GM18873 (cell line): ENCODE measurements around the gene MYO5B.

ENCODE experiments used
- ATAC-seq: cut with Tn5 transposase; IDR thresholded peaks from one replicate; pipeline ENCODE4 v1.9.1; 2021; ENCODE audit warnings: mild to moderate bottlenecking, moderate library complexity, moderate number of reproducible peaks; ENCODE audit not compliant: unreplicated experiment, low FRiP score

MYO5B gene

DNA sequence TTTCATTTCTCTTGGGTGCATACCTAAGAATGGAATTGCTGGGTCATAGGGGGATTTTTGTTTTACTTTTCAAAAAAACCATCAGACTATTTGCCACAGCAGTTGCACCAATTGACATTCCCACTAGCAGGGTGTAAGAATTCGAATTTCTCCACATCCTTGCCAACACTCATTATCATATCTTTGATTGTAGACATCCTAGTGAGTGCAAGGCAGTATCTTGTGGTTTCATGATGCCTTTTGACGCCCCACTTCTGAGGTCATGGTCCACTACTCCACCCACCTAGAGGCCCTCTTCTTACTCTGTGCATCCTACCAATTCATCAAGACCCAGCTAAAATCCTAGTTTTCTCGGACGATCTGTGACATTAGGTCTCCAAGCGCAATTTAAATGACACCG, 161.9 kb downstream of the MYO5B start:
- ATAC-seq, result no peak

DNA sequence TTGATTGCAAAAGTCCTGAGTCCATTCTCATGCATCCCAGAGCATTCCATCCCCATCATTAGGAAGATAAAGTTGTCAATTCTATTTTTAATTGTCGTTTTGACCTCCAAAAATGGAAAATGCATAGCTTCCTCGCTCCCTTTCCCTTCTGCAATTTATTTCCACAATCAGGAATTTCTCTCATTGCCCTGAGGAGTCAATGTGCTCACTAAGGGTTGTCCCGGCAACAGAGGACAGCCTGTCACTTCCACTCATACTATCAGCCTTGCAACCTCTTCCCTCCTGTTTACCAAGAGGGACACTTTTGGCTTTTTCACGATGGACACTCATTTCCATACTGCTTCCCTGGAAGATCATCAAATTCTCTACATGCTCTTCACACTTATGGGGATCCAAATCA, 164.8 kb downstream of the MYO5B start:
- ATAC-seq, result no peak

DNA sequence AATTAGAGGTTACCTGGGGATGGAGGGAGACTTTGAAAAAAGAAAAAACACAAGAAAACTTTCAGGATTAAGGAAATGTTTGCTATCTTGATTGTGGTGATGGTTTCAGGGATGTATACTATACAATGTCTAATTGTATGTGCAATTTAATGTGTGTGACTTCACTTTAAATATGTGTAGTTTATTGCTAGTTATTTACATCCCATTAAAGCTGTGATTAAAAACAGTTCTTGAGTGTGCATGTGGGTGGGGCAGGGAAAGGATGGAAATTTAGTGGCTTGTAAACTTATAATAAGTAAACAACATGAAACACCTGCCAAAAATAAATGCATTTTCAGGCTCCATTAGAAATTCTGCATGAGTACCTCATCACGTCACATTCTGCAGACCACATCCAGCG, 167.0 kb downstream of the MYO5B start:
- no peak for ATAC-seq

DNA sequence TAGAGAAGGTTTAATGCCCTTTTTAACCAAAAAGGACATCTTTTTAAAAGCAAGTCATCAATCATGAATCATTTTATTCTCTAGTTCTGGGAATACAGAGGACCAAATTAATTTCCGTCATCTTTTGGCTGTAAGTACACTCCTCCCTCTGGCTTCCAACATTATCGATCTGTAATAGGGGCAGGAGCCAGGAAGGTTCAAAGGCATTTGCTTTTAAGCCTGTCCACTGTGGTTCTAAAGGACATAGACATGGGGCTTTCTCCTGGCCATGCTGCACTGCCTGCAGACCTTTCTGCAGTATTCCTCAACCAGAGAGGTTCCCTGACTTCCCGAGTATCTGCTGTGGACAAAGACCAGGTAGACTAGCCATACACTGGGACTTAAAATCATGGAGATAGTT, 170.5 kb downstream of the MYO5B start:
- no peak for ATAC-seq

DNA sequence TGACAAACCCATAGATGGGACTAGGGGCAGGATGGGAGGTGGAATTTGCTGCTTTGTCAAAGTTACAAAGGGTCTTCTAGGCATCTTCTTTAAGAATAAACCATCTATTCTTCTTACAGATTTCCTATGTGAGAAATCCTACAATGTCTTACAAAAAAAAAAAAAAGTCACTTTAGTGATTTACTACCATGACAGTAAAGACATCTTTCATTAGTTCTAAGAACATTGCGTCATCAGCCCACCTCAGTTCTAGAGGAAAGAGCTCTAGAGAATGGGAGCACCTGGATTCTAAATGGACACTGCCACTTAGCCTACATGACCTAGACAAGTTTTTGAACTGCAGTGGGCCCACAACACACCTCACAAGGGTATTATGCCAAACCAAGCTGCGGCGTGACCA, 172.0 kb downstream of the MYO5B start:
- ATAC-seq, result no peak

DNA sequence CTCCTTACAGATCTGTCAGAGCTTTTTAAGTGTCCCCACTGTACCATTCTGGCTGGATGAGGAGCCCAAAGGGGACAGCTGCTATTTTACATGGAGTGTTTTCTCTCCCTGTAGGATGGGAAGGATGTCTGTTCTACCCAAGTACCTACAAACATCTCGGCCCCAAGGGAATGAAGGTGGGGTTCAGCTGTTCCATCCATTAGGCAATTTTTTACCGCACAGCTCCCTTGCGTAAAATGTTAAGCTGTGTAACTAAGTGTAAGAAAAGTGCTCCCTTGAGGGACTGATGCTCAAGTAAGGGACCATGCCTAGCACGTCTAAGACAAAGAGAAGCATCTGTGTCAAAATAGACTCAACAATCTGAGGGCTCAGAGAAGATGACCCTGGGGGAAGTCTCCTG, 180.3 kb downstream of the MYO5B start:
- ATAC-seq, result no peak

DNA sequence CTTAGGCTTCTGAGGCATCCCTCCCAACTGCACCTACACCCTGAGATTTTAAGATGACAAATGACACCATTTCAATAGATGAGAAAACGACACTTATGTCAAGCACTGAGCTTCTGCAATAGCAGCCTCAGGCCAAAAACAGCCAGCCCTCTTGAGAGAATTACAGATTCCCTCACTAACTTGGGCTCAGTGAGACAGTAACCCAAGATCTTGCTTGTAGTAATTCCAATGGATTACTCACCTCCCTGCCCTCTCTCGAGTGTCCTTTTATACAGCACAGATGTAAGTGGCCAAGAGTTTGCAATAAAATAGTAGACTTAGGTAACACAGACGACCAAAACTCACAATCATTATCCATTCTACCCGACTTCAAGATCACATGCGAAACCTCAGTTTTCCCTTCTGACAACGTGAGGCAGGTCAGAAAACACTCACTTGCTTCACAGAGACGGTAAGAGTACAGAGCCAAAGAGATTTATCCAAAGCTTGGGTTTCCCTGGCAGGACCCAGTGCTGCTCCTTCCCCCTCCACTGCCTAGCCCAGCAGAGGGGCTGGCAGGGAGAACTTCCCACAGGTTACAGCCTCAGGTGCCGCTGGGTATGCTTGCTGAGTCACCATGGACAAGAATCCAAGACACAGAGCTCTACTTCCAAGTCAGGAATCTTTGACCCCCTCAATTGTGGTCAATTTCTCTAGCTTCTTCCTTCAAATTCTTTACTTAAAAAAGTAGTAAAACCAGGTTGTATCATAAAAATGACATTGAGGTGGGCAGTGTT, 181.4 kb downstream of the MYO5B start:
- no peak for ATAC-seq

DNA sequence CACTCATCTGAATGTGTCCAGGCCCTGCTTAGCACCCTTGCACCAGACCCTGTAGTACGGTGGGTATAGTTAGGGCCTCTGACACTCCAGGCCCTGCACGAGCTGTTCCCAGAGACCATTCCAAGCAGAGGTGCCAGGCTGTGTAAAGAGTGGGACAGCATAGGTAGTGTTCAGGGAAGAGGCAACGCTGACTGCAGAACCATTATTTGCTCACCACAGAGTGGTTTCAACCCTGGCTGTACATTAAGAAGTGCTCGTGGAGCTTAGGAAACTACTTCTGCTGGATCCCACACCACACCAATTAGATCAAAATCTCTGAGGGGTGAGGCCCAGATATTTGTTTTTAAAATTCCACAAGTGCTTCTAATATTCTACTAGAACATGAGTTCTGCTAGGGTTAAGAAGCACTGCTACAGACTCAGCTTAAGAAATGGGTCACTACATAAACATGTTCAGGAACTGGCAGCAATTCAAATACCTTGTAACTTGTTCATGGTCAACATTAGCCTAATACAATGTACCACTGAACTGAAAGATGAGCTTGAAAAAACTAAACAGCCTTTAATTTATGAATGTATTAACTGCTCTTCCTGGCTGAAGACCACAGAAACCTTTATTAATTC, 183.0 kb downstream of the MYO5B start:
- no peak for ATAC-seq

DNA sequence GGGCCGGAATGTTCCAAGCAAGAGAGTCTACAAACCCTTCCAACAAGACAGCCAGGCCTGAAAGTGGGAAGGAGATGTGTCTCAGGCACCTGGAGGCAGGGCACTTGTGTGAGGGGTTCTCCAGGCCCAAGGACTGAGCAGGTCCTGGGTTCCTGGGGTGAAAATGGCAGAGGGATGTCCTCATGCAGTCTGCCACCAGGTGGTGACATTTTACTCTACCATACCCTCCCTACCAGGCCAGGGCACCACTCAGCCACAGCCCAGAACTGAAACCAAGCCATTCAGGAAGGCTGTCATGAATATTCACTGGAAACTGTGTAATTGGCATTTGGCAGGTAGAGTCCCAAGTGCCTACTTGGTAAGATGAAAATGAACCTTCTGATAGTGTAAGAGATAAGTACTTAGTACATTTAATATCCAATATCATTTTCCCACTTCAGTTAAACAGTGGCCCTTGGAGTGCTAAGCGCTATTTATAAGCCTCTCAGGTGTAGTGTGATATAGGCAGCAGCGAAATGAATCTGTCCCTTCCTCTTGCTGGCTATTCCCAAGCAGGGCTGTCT, 185.1 kb downstream of the MYO5B start:
- peak; percentile 74 for ATAC-seq

DNA sequence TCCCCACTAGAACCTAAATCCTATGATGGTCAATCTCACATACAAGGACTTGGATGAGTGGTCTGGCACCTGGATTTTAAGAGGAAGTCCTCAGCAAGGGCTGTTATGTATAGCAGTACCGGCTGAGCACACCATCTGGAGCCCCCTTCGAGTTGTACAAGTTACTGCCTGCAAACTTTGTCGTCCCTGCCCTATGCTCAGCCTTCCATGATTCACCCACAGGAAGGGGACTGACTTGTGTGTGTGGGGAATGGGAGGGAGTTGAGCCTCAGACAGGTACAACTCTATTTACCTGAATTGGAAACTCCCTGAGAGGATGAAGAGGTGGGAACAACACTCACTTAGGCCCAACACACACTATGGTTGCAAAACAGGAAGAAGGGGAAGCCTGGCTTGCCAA, 186.6 kb downstream of the MYO5B start:
- ATAC-seq, result no peak

DNA sequence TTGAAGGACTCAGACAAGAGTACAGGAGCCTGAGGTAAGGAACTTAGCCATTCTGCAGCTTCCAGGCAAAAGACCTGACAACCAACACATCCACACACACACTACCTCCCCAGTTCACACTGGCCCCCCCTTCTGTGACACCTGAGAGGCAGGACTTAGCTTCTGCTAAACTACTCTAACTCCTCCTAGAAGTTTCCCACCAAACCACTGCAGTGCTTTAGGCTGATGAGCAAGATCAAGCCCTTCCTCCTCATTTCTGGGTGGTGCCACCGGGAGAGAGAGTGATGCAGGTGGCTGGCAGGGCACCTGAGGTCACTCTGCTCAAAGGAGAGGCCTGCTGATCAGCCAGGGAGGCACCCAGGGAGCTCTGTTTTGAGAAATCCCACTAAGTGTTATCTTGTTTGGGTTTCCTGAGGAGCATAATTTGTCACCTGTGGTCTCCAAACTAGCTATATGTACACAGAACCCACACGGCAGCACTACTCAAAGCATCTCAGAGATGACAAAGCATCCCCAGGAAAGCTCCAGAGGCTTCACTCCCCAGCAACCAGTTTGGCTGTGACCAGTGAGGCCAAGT, 188.4 kb downstream of the MYO5B start:
- ATAC-seq, result no peak

DNA sequence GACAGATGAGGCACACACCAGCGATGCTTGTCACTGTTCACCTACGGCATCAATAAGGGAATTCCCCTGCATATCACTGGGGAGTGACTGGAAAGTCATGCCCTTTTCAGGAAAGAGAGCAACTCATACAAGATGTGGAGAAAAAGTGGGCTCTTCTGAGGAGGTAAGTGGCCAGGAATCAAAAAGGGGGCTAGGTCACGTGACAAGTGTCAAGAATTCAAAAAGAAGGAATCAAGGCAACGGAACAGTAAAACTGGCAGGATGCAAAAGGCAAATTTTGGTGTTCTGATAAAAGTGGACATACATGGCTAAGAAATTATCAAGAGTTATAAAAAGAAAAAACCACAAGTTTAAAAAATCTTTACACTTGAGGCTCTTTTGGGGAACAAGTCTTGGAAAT, 190.9 kb downstream of the MYO5B start:
- ATAC-seq, result no peak

DNA sequence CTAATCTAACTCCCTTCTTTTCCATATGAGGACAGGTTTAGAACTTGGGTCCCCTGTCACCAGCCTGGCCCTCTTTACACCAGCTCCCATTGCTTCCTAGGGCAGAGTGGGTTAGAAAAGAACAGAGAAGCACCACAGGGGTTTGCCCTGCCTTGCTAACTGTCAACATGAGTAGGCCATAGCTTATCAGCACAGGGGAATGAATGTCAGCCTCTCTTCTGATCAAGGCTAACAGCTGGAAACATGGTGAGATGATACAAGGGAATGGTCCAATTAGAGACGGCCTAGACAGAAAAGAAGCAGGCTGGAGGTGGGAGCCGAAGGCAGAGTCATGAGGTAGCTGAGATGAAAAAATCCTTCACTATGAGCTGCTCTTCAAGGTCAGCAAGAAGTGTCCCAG, 192.2 kb downstream of the MYO5B start:
- ATAC-seq, result no peak

DNA sequence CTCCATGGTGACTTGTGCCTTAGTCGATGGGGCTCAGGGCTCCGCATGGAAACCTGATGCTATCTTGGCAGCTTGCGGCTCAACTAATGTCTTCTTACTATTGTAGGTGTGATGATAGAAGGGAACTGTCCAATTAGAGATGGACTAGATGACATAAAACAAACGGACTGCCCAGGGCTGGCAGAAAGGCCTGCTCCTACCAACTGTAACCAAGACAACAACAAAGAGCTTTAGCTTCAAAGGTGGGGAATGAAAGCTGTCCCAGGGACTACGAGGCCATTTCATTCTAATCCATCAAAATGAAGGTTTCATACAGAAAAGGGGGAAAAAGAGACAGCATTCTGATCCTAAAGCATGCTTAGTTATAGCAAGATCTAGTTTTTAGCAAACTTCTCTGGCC, 194.7 kb downstream of the MYO5B start:
- no peak for ATAC-seq

DNA sequence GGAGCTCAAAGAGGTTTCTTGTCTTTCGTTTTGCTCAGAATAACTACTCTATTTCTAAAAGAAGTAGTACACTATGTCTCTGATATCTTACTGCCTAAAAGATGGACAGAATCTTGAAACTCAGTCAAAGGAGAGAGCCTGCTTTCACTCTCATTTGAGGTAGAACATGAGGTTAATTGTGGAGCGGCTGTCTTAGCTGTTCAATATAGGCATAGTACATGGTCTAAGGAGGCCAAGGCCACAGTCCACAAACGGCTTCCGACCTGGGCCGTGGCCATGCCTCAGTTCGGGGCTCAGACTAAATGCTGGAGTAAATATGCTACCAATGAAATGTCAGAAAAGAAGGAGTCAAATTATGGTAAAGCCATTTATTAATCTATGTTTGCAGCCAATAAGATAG, 195.8 kb downstream of the MYO5B start:
- ATAC-seq, result no peak

DNA sequence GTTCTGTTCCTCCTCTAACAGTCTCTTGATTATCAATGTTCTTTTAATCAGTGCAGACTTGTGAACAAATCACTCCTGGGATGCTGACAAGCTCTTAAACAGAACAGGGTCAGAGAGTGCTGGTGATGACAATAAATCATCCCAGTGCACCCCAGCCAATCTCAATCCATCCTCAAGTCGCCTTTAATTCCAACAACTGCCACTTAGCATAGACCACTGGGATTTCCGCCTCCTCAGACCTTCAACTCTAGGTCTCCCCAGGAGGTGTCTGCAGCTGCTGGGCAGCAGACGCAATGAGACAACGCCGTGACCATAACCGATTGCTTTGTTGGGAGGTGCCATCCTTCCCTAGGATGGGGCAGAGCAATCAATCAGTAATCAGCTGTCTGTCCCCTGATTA, 197.4 kb downstream of the MYO5B start:
- ATAC-seq, result no peak

DNA sequence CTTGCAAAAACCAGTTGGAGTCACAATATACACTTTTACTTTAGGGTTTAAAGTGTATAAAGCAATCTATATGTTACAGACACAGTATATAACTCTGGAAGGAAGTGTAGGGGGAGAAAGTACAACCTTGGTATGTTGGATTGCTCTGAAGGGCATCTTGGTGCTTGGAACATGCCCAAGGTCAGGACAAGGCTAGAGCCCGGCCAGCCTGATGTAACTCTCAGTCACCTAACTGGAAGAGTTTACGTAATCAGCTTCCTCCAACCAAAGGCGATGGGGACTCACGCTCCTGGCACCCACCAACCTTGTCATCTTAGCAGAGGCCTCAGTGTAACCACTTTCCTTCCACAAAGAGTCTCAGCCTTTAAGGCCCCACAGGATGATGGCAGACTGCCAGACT, 200.5 kb downstream of the MYO5B start:
- ATAC-seq, result no peak

DNA sequence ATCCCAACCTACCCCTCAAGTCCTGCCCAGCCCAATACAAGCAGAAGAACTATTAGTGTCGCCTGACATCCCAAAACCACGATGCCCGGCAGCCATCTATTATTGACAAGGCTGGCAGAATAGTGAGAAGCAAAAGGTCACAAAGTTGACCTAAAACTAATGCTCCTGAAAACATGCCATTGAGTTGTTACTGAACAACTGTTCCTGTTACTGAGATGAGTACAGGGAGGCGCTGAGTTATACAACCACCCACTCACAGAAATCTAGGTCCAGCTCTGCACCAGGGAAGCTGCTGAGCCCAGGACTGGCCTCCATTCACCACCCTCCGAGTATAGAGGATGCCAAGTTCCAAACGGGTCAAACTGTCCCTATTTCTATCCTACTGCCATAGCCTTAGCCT, 201.6 kb downstream of the MYO5B start:
- ATAC-seq, result no peak

DNA sequence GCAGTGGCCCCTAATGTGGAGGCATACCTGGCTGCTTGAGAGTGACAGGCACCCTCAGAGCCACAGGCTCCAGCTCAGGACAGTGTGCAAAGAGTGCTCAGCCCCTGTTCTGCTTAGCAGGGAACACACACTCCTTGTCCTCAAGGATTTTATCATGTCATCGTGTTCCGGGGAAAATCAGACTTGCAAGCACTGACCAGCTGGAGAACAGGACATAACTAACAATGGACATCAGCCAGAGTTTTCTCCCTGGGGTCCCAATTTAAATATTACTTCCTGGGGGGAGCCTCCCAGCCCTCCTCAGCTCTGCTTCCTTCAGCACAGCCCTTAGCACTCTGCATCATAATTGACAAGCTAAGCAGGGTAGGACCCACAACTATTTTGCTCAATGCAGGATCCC, 206.2 kb downstream of the MYO5B start:
- no peak for ATAC-seq

DNA sequence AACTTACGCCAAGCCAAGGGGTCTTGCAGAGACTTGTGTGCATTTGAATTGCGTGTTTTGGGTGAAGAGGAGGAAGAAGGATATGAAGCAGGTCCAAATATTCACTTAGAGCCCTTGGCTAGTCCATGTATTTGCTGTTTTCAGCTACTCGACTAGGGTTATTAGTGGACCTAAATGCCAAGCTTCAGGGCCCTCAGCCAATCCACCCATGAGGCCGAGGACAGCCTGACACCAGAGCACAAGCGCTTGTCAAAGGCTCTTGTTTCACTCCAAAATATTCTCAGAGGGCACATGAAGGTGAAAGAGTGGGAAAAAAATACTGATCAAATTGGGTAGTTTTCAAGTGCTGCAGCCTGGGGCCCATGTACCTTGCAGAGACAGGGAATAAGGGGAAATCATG, 206.8 kb downstream of the MYO5B start:
- no peak for ATAC-seq

DNA sequence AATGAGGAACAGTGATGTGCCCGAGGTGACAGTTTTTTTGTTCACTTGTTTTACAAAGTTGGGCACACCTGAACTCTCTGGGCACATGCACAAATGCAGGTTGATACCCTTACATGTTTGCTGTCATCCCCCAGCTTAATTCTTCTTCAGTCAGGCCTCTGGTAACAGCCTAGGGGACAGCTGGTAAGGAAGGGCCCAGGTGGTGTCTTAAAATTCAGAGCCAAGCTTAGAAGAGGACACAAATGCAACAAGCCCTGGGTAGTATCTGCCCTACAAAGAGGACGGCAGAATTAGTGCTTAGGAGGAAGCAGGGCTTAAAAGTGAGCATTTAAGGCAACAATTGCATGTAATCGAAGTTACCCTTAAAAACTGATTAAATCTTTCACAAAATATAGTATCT, 209.7 kb downstream of the MYO5B start:
- no peak for ATAC-seq

DNA sequence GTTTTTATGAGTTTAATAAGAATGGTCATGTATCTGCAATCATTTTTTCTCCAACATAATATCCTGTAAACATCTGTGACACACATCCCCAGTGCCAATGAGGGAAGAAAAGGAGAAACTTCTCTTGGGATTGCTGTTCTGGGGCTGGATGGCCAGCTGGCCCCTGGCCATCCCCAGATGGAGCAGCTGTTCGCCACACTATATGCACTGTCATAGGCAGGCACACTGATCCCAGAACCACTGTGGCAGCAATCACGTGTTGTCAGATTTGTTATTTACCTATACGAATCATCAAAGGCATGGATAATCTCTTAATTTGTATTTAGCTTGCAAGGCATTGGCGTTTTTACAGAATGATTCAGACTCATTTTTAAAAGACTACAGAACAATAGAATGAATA, 214.1 kb downstream of the MYO5B start:
- ATAC-seq, result no peak
